Muscle of back (tissue), 11 donors: Measurements from ENCODE around the gene ZNF845. TPM values are rescaled to one million over a fixed set of nuclear protein-coding genes. Genes with fewer than 3 reads are reported as not detected.
"Not testable (repeated sequence)": the region's sequence is repeated elsewhere in the genome, so short reads cannot be mapped to it uniquely, and the experiment has no call there.

ENCODE experiments used
- DNase-seq, 3 donors: peaks; one replicate each; pipeline versions ENCODE4 v3.0.0 to v3.0.0-alpha.2; 2013
- polyA plus RNA-seq, 10 donors: library from polyadenylated mRNA; unstranded; fragments of 120-200 nt; gene quantifications; one replicate each; pipeline ENCODE4 v1.2.1, GENCODE V29; 2013; ENCODE audit not compliant: insufficient read length in 10 of 10

The ZNF845 gene
- polyA plus RNA-seq, 10 donors, result 4.3 to 8.0 (median 5.6) TPM

- no peak for DNase-seq
Measured at GRCh38 chr19:53374743-53375142, 41.2 kb downstream of the ZNF845 start.

DNA sequence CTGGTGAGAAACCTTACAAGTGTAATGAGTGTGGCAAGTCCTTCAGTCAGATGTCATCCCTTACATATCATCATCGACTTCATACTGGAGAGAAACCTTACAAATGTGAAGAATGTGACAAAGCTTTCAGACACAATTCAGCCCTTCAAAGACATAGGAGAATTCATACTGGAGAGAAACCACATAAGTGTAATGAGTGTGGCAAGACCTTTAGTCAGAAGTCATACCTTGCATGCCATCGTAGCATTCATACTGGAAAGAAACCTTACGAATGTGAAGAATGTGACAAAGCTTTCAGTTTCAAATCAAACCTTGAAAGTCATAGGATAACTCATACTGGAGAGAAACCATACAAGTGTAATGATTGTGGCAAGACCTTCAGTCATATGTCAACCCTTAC lies 47.8 kb downstream of the ZNF845 start:
- DNase-seq, result no peak

GRCh38 chr19:53388168-53388567 lies 54.6 kb downstream of the ZNF845 start:
- no peak for DNase-seq

GRCh38 chr19:53388904-53389303 lies 55.4 kb downstream of the ZNF845 start:
- DNase-seq, result no peak

DNA sequence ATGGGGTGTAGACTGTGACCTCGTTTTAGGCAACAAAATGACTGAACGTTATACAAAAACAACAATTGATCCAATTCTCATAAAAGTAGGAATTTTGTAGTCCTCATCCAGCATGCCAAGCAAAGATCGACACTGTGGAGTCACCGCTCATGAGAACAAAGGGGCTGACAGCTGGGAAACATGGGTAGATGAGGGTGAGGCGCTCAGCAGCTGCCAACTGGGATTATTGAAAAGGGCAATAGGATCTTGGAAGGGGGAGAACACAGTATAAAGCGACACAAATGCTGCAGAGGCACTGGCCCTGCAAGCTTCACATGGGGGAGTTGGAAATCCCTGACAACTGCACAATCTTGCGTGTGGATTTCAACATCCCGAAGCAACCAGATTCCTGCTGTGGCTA lies 56.0 kb downstream of the ZNF845 start:
- DNase-seq, result peak; percentile 20 to 58 (median 24)

- DNase-seq, result peak in 2 of 3 donors; percentile 10 to 20
Measured at GRCh38 chr19:53389978-53390377, 56.4 kb downstream of the ZNF845 start.

DNA sequence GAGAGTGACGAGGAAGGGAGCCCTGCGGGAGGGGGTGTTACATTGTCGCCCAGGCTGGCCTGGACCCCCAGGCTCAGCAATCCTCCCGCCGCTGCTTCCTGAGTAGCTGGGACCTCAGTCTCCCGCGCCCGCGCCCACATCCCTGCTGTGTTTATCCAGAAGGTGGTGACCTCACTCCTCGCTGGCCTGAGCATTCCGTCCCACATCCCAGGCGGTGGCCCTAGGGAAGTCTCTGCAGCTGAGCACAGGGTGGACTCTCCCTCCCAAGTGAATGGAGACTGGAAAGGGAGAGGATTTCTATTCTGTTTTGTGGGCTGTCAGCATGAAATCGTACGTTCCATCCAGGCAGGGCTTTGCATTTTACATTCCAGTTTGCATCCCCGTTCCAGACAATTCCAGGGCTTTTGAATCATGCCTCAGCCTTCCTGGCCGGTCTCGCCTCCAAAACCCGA lies 61.0 kb downstream of the ZNF845 start:
- peak in 2 of 3 donors; percentile 24 to 46 for DNase-seq

DNA sequence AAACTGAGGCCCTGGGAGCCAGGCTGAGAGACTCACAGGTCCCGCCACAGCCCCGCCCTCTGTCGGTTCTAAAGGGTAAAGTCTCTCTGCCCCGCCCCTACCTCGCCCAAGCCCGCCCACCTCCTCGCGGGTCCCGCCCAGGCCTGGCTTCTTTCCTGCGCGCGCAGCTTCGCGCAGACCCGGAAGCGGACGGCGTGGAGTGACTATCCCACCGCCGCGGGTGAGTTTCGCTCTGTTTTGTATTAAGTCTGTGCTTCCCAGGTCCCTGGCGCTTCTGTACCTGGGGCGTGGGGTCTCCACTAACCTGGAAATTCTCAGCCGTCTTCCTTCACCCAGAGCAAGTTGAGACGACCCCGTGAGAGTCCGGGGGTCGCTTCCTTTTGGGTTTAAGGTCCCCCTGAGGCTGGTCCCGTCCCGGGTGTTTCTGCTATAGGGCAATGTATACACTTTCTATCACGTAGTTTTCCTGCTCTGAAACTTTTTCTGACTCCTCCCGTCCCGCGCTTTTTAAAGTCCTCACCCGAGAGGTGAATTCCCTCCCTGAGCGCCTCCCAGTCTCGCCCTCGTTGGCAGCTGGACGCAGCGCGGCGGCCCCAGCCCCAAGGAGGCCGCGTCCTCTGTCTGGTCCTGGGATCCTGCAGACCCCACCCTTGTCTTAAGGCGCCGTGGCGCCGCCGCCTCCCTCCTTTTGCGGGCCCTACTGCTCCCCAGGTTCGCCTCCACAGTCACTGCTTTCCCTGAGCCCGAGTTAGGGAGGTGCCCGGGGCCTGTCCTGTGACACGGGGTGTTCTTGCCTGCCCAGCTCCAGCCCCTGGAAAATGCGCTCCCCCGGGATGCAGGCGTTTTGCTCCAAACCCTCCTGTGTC lies 61.7 kb downstream of the ZNF845 start, which contains the start of gene ZNF765:
ZNF765 (plus strand) TSS at position 176 of the 866 bp plus-strand sequence. CDS start 2,867 bp downstream, outside the sequence.
- peak; percentile 90 to 97 (median 95) for DNase-seq

GRCh38 chr19:53395840-53396524 lies 62.4 kb downstream of the ZNF845 start:
- DNase-seq, result peak in 1 of 3 donors; percentile 4

DNA sequence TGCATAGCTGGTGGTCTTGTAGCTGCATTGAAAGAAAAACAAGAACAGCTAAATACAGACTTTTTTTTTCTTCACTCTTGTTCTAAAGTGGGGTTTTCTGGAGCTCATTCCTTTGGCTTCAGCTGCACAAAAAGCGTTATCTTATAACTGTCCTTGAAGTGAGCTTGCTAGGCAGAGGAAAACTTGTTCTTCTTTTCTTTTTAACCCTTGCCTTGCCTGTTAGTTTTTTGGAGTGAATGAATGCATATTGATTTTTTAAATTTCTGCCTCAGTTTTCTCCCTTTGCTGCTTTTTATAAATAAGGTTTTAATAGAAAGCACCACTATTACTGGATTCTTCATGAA lies 62.9 kb downstream of the ZNF845 start:
- DNase-seq, result no peak

DNA sequence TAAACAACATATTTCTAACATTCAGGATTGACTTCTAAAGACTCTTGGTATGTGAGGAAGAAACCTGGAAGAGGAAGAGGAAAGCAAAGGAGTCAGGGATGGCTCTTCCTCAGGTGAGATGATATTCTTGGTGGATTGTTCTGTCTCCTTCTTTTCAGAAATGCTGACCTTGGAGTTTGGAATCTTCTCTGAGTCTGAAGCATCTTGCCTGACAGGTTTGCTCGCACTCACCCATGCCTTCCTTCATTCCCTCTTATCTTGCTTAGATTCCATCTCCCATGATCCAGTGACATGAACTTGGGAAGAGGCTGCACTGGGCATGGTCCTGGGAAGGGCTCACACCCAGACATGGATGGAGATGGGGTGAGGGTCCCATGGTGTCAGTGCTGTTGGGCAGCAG lies 64.4 kb downstream of the ZNF845 start:
- not testable (repeated sequence) for DNase-seq

Other genes starting within 250 kb of the ZNF845 start
- gene ZNF160, start 230.3 kb upstream of the ZNF845 start, polyA plus RNA-seq, result 10 to 100 TPM; 12.1 to 31.1 (median 18.5) TPM
- gene ZNF415, start 200.8 kb upstream of the ZNF845 start, polyA plus RNA-seq, result 10 to 100 TPM in 7 of 10 donors, 1 to 10 TPM in 3; 8.6 to 15.0 (median 11.5) TPM
- 10 to 100 TPM in 1 of 10 donors, 1 to 10 TPM in 9; 4.3 to 10.5 (median 7.6) TPM for gene ZNF347, start 174.7 kb upstream of the ZNF845 start, polyA plus RNA-seq
- gene ZNF665, start 140.4 kb upstream of the ZNF845 start, polyA plus RNA-seq, result 1 to 10 TPM; 2.4 to 5.2 (median 4.2) TPM
- gene ZNF677, start 78.9 kb upstream of the ZNF845 start, polyA plus RNA-seq, result 10 to 100 TPM; 19.7 to 36.8 (median 27.3) TPM
- gene VN1R2, start 75.5 kb upstream of the ZNF845 start, polyA plus RNA-seq, result not detected
- not detected for gene VN1R4, start 66.0 kb upstream of the ZNF845 start, polyA plus RNA-seq
- gene ZNF525, start 32.0 kb downstream of the ZNF845 start, polyA plus RNA-seq, result 1 to 10 TPM; 3.1 to 8.9 (median 5.3) TPM
- 10 to 100 TPM in 3 of 10 donors, 1 to 10 TPM in 7; 5.3 to 10.8 (median 9.0) TPM for gene ZNF765, start 61.4 kb downstream of the ZNF845 start, polyA plus RNA-seq
- gene ZNF761, start 98.2 kb downstream of the ZNF845 start, polyA plus RNA-seq, result 10 to 100 TPM in 1 of 10 donors, 1 to 10 TPM in 9; 5.2 to 10.8 (median 9.0) TPM
- 1 to 10 TPM; 2.0 to 4.2 (median 2.8) TPM for gene ZNF813, start 134.0 kb downstream of the ZNF845 start, polyA plus RNA-seq
- gene ZNF331, start 204.4 kb downstream of the ZNF845 start, polyA plus RNA-seq, result 10 to 100 TPM in 8 of 10 donors, 1 to 10 TPM in 2; 9.0 to 19.6 (median 12.3) TPM